CD4-positive, alpha-beta T cell treated with Interleukin-21 for 1 hour (primary cell): Measurements from ENCODE around the gene GALNT7.

Experiments
- DNase-seq: peaks from one replicate; pipeline ENCODE4 v3.0.0-alpha.2; 2020

The GALNT7 gene

DNA sequence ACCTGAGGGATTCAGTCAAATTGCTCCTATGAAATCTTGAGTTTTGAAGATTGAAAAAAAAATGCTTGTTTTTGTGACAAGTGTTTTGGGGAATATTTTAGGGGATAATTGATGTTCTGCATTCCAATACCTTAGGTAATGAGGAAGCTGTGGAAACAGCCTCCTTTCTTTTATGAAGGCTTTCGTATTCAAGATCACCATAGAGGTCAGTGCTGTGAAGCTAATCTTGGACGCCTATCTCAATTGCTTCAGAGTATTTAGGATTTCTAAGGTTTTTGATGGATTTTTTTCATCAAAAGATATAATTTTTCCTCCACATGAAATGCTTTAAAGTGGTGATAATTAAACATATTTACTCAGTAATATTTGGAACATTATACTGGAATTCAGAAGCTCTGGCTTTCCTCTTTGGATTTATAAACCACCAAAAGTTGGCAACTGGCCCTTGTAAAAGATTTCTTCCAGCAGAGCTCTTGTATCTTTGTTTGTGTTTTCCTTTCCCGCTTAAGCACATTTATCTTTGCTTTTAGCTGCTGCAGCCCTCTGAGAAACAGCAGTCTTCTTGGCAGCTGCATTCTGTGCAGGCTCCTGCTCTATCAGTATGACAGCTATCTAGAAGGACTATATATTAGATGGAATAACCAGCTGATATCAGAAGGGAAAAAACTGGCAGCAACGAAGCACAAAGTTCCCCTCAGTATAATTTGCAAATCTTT is 101.9 kb downstream of the GALNT7 start:
- no peak for DNase-seq

- DNase-seq = no peak
These were observed 103.7 kb downstream of the GALNT7 start for GRCh38 chr4:173272314-173272713.

DNA sequence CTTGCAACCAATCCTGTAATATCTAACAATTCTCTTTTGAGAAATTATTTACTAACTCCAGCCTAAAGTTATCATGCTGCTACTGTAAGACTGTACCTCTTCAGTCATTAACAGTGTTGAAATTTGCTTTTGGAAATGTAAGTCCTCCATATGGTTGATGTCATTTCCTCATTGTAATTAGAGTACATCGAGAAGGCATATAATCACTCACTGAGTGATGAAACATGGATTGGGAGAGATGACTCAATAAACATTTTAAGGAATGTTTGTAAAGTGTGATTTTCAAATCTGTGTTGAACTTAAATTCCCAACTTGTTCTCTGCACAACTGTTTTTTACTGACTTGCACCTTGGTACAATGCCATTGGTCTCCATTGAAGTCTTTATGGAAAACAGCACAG is 104.4 kb downstream of the GALNT7 start:
- no peak for DNase-seq

DNA sequence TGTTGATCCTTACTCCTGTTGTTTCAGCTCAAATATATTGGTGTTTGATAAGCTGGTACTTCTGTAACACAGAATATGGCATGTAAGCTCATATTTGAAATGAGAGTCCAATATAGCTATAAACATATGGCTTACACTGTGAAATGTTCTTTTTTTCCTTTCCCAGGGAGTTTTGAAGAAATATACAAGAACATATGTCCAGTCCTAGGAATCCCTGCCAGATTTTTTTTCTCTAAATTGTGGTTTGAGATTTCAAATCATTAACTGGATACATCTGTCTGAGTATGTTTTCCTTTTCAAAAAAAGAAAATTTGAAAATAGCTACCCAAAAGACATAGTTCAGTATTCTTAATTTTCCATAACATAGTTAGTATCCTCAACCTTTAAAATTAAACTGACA is 105.3 kb downstream of the GALNT7 start:
- DNase-seq = no peak

DNA sequence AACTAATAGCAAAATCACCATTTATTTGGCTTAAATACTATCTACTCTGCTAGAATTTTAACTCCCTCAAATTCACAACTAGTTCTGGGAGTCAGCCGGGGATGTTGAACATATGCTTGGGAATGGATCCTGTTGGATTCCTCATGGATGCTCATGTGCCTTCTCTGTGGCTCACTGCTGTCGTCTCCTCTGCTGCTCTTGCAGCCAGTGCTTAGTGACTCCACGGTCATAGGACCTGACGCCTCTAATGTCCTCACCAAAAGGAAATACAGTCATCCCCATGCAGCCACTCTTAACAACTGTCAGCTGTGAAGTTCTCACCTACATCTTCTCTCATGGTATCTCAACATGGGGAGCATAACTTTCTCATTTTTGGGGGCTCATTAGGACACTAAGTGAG is 106.1 kb downstream of the GALNT7 start:
- DNase-seq = no peak

GRCh38 chr4:173275150-173275549 is 106.5 kb downstream of the GALNT7 start:
- no peak for DNase-seq

GRCh38 chr4:173277340-173277739 is 108.7 kb downstream of the GALNT7 start:
- no peak for DNase-seq

DNA sequence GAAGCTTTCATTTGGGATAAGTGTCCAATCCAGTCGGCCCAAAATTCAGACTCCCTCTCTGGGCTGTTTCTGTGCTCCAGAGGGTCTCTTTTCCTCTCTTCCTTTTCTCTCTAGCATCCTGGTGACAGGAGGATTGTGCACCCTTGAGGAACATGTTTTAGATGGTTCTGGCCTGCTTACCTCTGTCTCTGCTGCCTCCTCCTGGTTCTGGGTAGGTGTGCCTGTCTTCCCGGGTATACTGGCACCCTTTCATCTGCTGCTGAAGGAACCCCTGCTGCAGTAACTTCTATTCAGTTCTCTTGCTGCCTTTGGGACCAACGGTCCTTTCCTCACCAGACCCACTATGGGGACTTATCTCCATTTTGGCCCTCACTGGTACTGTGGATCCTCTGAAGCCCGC is 112.4 kb downstream of the GALNT7 start:
- DNase-seq = no peak

GRCh38 chr4:173281406-173282255 is 113.0 kb downstream of the GALNT7 start:
- DNase-seq = no peak

DNA sequence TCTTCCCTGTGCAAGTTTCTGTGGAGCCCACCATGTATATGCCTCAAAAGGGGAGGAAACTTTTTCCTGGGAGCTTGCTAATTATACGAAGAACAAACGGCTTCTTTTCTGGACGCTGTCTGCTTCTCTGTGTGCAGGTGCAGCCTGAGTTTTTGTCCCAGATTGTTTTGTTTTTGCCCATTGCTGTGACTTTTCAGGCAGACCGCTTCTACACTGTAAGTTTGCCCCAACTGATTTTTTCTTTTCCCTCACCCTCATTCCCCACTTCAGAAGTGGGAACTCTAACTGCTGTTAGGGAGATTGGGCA is 113.6 kb downstream of the GALNT7 start:
- DNase-seq = no peak

GRCh38 chr4:173282626-173283025 is 114.0 kb downstream of the GALNT7 start:
- no peak for DNase-seq

DNA sequence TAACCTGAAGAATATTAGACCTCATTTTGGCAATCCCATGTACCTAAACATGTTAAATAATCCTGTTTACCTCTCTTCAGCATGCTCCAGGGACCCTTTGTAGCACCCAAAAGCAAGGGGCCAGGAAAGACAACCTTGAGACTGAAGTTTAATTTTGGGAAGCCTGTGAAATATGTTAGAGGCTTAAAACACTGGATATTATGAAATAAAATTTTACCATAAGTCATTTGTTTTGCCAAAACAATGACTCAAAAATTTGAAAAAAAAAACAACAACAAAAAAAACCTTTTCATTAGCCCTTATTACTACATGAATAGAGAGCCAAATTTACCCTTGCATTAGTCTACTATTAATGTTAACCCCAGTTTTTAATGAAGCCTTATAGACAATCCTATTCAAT is 115.9 kb downstream of the GALNT7 start:
- DNase-seq = no peak

DNA sequence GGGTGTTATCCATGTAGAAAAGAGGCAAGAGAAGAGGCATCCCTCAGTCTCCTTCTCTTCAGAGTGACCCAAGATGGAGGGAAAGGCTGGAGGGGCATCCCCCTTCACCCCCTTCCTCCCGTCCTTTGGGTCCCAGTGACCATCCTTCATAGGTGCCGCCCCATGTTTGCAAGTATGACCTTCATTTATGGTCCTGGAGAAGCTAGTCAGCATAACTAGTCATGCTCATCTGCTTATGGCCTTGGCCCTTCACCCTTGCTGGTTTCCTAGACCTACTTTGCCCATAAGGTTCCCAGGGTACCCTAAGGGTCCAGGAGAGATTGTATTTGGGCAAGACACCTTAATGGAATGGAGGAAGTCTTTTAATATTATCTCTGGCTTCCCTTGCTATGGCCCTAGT is 118.9 kb downstream of the GALNT7 start:
- DNase-seq = no peak

GRCh38 chr4:173288296-173288695 is 119.7 kb downstream of the GALNT7 start:
- peak; percentile 63 for DNase-seq

DNA sequence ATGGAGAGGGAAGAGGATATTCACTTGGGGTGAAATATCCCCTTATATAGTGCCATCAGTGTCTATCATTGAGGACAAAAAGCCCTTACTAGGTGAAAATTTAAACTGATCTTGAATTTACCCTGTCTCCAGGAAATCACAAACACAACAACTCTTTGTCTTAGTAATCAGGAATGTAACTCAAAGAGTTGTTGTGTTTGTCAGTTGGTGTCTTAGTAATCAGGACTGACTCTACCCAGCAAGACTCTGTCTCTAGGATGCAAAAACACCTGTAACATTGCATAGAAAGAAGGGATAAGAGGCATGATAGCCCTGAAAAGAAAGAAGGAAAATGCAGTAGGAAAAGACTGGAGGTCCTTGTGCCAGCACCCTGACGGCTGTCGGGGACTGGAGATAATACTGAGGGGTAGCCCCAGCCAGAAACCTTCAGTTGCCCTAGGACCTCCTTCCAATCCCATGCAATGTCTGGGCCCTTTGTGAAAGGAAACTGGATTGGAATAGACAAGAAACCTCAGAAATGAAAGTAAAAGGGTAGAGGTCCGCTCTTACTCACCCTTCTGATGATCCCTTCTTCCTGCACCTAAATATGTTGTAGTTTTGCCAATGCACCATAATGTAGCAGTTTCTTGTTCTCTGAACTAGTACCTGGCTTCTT is 120.2 kb downstream of the GALNT7 start:
- DNase-seq = no peak

- no peak for DNase-seq
These were observed 120.7 kb downstream of the GALNT7 start for GRCh38 chr4:173289353-173289727.

- no peak for DNase-seq
These were observed 123.3 kb downstream of the GALNT7 start for GRCh38 chr4:173291899-173292298.

GRCh38 chr4:173293663-173294062 is 125.1 kb downstream of the GALNT7 start:
- DNase-seq = no peak

DNA sequence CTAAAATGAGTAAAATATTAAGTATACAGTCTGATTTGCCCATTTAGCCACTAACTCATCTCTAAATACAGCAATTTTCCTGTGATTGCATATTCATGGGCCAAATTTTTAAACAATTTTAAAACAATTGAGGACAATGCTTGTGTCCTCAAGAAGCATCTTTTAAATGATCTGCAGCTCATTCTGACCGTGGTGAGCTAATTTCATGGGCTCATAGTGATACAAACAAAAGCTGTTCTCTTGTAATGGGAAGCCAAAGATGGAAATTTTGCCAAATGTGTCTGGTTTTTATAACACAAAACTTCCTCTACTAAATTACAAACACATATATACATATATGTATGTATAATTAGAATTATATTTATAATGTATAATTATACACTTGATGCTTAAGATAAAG is 125.8 kb downstream of the GALNT7 start:
- DNase-seq = no peak

GRCh38 chr4:173301518-173302201 is 133.0 kb downstream of the GALNT7 start:
- peak; percentile 51 for DNase-seq

DNA sequence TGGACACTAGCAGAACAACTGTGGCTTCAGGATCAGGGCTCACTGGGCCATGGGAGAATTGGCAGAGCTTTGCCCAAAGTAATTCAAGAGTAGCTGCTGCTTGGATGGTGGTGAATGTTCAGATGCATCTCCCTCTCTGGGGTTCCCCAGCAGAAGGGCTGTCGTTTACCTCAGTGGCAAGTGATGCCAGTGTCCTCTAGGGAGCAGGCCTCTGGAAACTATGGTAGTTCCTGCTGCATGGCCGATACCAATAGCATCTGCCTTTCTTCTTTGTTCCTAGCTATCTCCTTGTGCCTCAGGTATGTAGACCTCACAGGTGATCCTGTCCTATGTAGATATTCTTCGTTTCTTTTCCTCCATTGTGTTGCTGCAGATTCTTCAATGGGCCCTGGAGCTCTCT is 139.2 kb downstream of the GALNT7 start:
- no peak for DNase-seq

DNA sequence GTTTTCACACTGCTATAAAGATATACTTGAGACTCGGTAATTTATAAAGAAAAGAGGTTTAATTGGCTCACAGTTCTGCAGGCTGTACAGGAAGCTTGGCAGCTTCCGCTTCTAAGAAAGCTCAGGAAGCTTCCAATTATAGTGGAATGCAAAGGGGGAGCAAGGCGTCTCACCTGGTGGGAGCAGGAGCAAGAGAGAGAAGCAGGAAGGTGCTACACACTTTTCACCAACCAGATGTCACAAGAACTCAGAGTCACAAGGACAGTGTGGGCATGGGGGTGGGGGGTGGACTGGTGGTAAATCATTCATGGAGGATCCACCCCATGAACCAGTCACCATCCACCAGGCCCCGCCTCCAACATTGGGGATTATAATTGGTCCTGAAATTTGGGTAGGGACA is 142.8 kb downstream of the GALNT7 start:
- no peak for DNase-seq

GRCh38 chr4:173314715-173315114 is 146.1 kb downstream of the GALNT7 start:
- DNase-seq = no peak

GRCh38 chr4:173316060-173316459 is 147.4 kb downstream of the GALNT7 start:
- no peak for DNase-seq
